Chondrocyte (in vitro differentiated cells): ENCODE results near the gene PYGO2. TPM values are rescaled to one million over a fixed set of nuclear protein-coding genes. Genes with fewer than 3 reads are reported as not detected.

Experiments used
- DNase-seq: peaks from one replicate; pipeline ENCODE4 v3.0.0; 2021; ENCODE audit warnings: mixed read lengths, low spot score
- H3K27ac Mint-ChIP-seq: one replicate; pipeline ENCODE4 v1.8.0; 2021; ENCODE audit warnings: mild to moderate bottlenecking, moderate library complexity, mixed read lengths; ENCODE audit not compliant: unreplicated experiment
- H3K27me3 Mint-ChIP-seq: 2 replicates; pipeline ENCODE4 v1.8.0; 2021; ENCODE audit warnings: low read depth, mixed read lengths
- H3K36me3 Mint-ChIP-seq: 2 replicates; pipeline ENCODE4 v1.8.0; 2021; ENCODE audit warnings: low read depth, mixed read lengths
- H3K4me1 Mint-ChIP-seq: 2 replicates; pipeline ENCODE4 v1.8.0; 2021; ENCODE audit warnings: low read depth, mild to moderate bottlenecking, mixed read lengths
- H3K4me3 Mint-ChIP-seq: one replicate; pipeline ENCODE4 v1.8.0; 2021; ENCODE audit warnings: mild to moderate bottlenecking, moderate library complexity, mixed read lengths; ENCODE audit not compliant: unreplicated experiment
- H3K9me3 Mint-ChIP-seq: 2 replicates; pipeline ENCODE4 v1.8.0; 2021; ENCODE audit warnings: low read depth, mixed read lengths
- total RNA-seq: library from RNA; stranded (reverse); gene quantifications from 3 replicates; pipeline ENCODE4 v1.2.1, GENCODE V29; 2021
- TF ChIP-seq, protein P1 (sequence below): fragments of 200-600 bp; sonication (generic); IDR thresholded peaks from 2 replicates; pipeline ENCODE4 v1.5.0; 2021; ENCODE audit warnings: antibody characterized with exemption, mild to moderate bottlenecking, moderate library complexity

The PYGO2 gene
- total RNA-seq, 1 donor from 2014 or later: 24.0 TPM

DNA sequence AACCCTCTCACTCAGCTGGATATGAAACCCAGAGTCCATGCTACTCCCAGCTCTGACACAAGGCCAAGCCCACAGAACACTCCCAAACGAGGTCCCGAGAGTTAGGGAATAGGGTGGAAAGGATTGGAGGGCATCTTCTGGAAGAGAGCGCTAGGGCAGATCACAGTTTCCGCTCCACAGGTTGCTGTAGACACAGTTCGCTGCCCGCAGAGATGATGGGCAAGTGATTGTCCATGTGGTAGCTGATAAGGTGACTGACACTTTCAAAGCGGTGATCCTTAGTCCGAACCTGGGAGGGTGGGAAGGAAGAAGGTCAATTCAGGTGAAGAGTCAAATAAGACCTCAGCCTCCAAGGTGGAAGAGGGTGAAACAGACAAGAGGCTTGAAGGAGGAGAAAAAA, 2.1 kb upstream of the PYGO2 start:
- no peaks in the 10 kb centered on the region for H3K27me3 Mint-ChIP-seq
- peaks cover 45% of the 10 kb centered on the region for H3K4me1 Mint-ChIP-seq
- H3K4me3 Mint-ChIP-seq: no peak overlapping the region
- TF ChIP-seq, protein P1, sequence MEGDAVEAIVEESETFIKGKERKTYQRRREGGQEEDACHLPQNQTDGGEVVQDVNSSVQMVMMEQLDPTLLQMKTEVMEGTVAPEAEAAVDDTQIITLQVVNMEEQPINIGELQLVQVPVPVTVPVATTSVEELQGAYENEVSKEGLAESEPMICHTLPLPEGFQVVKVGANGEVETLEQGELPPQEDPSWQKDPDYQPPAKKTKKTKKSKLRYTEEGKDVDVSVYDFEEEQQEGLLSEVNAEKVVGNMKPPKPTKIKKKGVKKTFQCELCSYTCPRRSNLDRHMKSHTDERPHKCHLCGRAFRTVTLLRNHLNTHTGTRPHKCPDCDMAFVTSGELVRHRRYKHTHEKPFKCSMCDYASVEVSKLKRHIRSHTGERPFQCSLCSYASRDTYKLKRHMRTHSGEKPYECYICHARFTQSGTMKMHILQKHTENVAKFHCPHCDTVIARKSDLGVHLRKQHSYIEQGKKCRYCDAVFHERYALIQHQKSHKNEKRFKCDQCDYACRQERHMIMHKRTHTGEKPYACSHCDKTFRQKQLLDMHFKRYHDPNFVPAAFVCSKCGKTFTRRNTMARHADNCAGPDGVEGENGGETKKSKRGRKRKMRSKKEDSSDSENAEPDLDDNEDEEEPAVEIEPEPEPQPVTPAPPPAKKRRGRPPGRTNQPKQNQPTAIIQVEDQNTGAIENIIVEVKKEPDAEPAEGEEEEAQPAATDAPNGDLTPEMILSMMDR: no peak
- H3K9me3 Mint-ChIP-seq: no peaks in the 10 kb centered on the region
- DNase-seq: peak; percentile 26
- peak overlapping the region; percentile 55 for H3K27ac Mint-ChIP-seq
- peaks cover 19% of the 10 kb centered on the region for H3K36me3 Mint-ChIP-seq

DNA sequence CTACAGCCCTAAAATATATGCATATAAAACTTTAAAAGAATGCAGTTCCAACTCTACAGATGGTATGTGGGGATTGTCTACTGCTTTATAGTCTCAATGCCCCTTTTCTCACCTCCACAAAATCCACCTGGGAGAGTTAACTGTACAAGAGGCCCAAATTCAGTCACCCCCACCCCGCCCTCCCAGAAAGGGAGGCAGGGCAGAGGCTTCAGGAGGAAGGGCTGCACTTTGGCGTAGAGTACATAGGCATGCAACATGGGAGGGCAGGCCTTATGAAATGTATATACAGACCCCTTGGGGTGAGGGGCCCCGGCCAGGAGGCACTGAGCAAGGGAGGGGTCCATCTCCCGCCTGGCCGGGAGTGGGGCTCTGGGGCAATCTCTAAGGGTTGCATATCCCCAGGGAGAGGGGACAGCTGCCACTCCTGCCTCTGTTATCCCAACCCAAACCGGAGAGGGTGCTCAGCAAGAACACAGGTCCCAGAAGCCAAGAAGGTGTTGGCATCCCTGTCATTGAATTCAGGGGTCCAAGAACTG, 1.3 kb upstream of the PYGO2 start:
- no peaks in the 10 kb centered on the region for H3K9me3 Mint-ChIP-seq
- H3K27me3 Mint-ChIP-seq: no peaks in the 10 kb centered on the region
- H3K27ac Mint-ChIP-seq: peak overlapping the region; percentile 55
- peaks cover 15% of the 10 kb centered on the region for H3K36me3 Mint-ChIP-seq
- peaks cover 37% of the 10 kb centered on the region for H3K4me1 Mint-ChIP-seq
- peak; percentile 78 for DNase-seq
- TF ChIP-seq, protein P1: no peak
- H3K4me3 Mint-ChIP-seq: peak overlapping the region; percentile 78

DNA sequence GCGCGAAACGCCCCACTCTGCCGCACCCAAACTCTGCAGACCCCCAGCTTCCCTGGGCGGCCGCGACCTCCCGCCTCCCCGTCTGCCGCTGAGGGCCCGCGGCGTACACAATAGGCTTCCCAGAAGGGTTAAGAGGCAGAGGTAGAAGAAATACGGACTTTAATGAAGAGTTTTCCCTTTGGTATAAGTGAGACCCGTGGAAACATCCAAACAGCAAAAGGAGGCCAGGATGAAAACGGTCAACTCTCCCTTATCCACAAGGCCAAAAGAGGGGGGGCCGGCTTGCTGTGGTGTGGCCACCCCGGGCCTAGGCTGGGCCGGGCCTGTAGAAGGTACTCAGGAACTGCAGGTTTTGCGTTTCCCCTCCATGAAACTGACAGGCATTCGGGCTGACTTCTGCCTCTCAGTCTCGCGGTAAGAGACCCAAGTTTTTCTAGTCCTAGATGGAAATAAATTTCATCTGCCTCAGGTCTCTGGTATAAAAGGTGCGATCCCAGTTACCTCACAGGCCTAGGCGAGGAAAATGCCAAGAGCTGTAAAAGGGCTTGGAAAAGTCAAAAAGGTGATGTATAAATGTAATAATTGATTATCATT, 671 bp upstream of the PYGO2 start:
- peak; percentile 28 for DNase-seq
- H3K27ac Mint-ChIP-seq: peak overlapping the region; percentile 75
- H3K27me3 Mint-ChIP-seq: no peaks in the 10 kb centered on the region
- H3K4me1 Mint-ChIP-seq: peaks cover 35% of the 10 kb centered on the region
- peak overlapping the region; percentile 78 for H3K4me3 Mint-ChIP-seq
- H3K9me3 Mint-ChIP-seq: no peaks in the 10 kb centered on the region
- TF ChIP-seq, protein P1: peak; percentile 64
- H3K36me3 Mint-ChIP-seq: peaks cover 14% of the 10 kb centered on the region

DNA sequence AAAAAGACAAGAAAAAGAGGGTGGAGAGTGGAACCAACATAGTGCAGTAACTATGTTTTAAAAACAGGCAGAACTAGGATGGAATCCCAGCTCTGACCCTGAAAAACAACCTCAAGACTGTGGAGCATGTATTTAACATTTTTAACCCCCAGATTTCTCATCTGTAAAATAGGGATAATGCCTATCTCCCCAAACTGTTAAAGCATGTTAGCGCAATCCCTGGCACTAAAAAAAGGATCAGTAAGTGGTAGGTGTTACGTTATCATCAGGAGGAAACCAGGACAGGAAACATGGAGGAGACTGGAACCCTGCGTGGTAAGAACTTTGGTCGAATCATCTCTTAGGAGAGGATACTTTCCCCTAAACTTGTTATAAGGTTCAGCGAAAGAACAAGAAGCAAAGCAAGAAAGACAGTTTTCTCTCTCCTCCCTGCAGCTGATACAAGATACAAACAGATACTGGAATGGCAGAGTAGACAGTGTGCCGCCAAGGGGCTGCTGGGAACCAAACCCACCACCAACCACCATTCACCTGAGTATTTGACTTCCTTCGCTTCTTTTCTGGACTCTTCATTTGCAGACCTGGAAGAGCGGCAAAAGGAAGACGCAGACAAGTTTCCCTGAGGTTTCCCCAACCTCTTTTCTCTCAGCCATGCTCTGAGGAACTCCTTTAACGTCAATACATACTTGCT, 991 bp downstream of the PYGO2 start:
- no peaks in the 10 kb centered on the region for H3K9me3 Mint-ChIP-seq
- no peaks in the 10 kb centered on the region for H3K27me3 Mint-ChIP-seq
- no peak for DNase-seq
- peaks cover 50% of the 10 kb centered on the region for H3K4me1 Mint-ChIP-seq
- peak overlapping the region; percentile 84 for H3K4me3 Mint-ChIP-seq
- peak overlapping the region; percentile 80 for H3K27ac Mint-ChIP-seq
- H3K36me3 Mint-ChIP-seq: peaks cover 12% of the 10 kb centered on the region
- TF ChIP-seq, protein P1: no peak

DNA sequence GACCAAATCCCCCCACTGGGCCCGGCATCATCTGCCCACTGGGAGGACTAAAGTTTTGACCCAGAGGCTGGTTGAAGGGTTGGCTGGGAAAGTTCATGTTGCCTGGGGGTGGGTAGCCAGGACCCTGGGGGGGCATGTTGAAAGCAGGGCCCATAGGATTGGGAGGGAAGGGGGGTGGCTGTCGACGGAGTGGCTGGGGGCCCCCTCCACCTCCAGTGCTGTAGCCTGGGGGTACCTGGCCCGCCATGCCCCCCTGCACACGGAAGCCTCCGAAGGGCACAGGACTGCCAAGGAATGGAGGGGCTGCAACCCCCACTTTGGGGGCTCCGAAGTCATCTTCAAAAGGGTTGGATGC, 2.2 kb downstream of the PYGO2 start:
- H3K4me1 Mint-ChIP-seq: peaks cover 61% of the 10 kb centered on the region
- H3K9me3 Mint-ChIP-seq: no peaks in the 10 kb centered on the region
- no peak overlapping the region for H3K4me3 Mint-ChIP-seq
- peak; percentile 48 for DNase-seq
- peaks cover 9% of the 10 kb centered on the region for H3K36me3 Mint-ChIP-seq
- TF ChIP-seq, protein P1: no peak
- no peaks in the 10 kb centered on the region for H3K27me3 Mint-ChIP-seq
- H3K27ac Mint-ChIP-seq: no peak overlapping the region
